ENCODE measurements around the gene PCCA.

GRCh38 chr13:100521851-100522617, 433.1 kb downstream of the PCCA start:
- TF ChIP-seq CTCF (IDR thresholded peaks at IDR 0.05), result no peak
- TF ChIP-seq POLR2A (IDR thresholded peaks at IDR 0.05; ENCODE audit: low read depth), result no peak
- no peak for TF ChIP-seq EP300 (IDR thresholded peaks at IDR 0.05)
- TF ChIP-seq POLR2AphosphoS5 (IDR thresholded peaks at IDR 0.05), result no peak

All from esophagus muscularis mucosa (tissue), 4 donors.